ENCODE data around the gene MRPS25. TPM values are rescaled to one million over a fixed set of nuclear protein-coding genes. Genes with fewer than 3 reads are reported as not detected.

MRPS25 gene
- polyA plus RNA-seq, 1 experiment: 17.0 TPM

GRCh38 chr3:15053541-15053940 lies 11.6 kb downstream of the MRPS25 start:
- DNase-seq (ENCODE audit: low read depth): no peak
- Histone ChIP-seq H3K27me3 (ENCODE audit: control insufficient read depth, insufficient read depth, low read length) (no peaks in the 10 kb centered on the region), H3K36me3 (ENCODE audit: control insufficient read depth, insufficient read depth, low read length) (peaks cover 14% of the 10 kb centered on the region), H3K4me3 (ENCODE audit: low read depth, low read length) (no peak overlapping the region)
- no peak for TF ChIP-seq CTCF (IDR thresholded peaks at IDR 0.05; ENCODE audit: insufficient read depth, low read depth, low read length)
- CTCF ChIA-PET: interaction anchor here (1.8 kb wide), 1 partner anchor 11 kb away, joined by 6 read pairs; the partner anchor contains the start of gene MRPS25
- POLR2A ChIA-PET: no interaction called here

GRCh38 chr3:15052335-15053242 lies 12.5 kb downstream of the MRPS25 start:
- Histone ChIP-seq H3K4me3 (ENCODE audit: low read depth, low read length) (no peak overlapping the region), H3K36me3 (ENCODE audit: control insufficient read depth, insufficient read depth, low read length) (peaks cover 16% of the 10 kb centered on the region), H3K27me3 (ENCODE audit: control insufficient read depth, insufficient read depth, low read length) (no peaks in the 10 kb centered on the region)
- POLR2A ChIA-PET: no interaction called here
- CTCF ChIA-PET: interaction anchor here (0.8 to 1.8 kb wide), 4 partner anchors 10 to 126 kb away, joined by 3 to 6 read pairs (median 4); partner anchors contain the start of gene MRPS25
- DNase-seq (ENCODE audit: low read depth): no peak
- no peak for TF ChIP-seq CTCF (IDR thresholded peaks at IDR 0.05; ENCODE audit: insufficient read depth, low read depth, low read length)

- POLR2A ChIA-PET: no interaction called here
- Histone ChIP-seq H3K4me3 (ENCODE audit: low read depth, low read length) (no peak overlapping the region), H3K36me3 (ENCODE audit: control insufficient read depth, insufficient read depth, low read length) (peaks cover 18% of the 10 kb centered on the region), H3K27me3 (ENCODE audit: control insufficient read depth, insufficient read depth, low read length) (no peaks in the 10 kb centered on the region)
- CTCF ChIA-PET: interaction anchor here (0.8 to 1.3 kb wide), 4 partner anchors 14 to 126 kb away, joined by 3 to 6 read pairs (median 3); partner anchors contain the start of gene MRPS25
- DNase-seq (ENCODE audit: low read depth): no peak
- TF ChIP-seq CTCF (IDR thresholded peaks at IDR 0.05; ENCODE audit: insufficient read depth, low read depth, low read length): peak; percentile 66
These were observed 13.6 kb downstream of the MRPS25 start for GRCh38 chr3:15051531-15051930.

- no peak for TF ChIP-seq CTCF (IDR thresholded peaks at IDR 0.05; ENCODE audit: insufficient read depth, low read depth, low read length)
- no peaks in the 10 kb centered on the region for H3K27me3 ChIP-seq (ENCODE audit: control insufficient read depth, insufficient read depth, low read length)
- POLR2A ChIA-PET: no interaction called here
- peaks cover 21% of the 10 kb centered on the region for H3K36me3 ChIP-seq (ENCODE audit: control insufficient read depth, insufficient read depth, low read length)
- DNase-seq (ENCODE audit: low read depth): no peak
- H3K4me3 ChIP-seq (ENCODE audit: low read depth, low read length): no peak overlapping the region
- CTCF ChIA-PET: interaction anchor here (1.0 to 1.3 kb wide), 3 partner anchors 13 to 125 kb away, joined by 3 to 6 read pairs (median 3); no protein-coding TSS in a partner anchor
These were observed 14.6 kb downstream of the MRPS25 start for GRCh38 chr3:15050405-15051092.

GRCh38 chr3:15049584-15049983 lies 15.5 kb downstream of the MRPS25 start:
- Histone ChIP-seq H3K4me3 (ENCODE audit: low read depth, low read length) (no peak overlapping the region), H3K27me3 (ENCODE audit: control insufficient read depth, insufficient read depth, low read length) (no peaks in the 10 kb centered on the region), H3K36me3 (ENCODE audit: control insufficient read depth, insufficient read depth, low read length) (peaks cover 25% of the 10 kb centered on the region)
- TF ChIP-seq CTCF (IDR thresholded peaks at IDR 0.05; ENCODE audit: insufficient read depth, low read depth, low read length): no peak
- POLR2A ChIA-PET: no interaction called here
- no peak for DNase-seq (ENCODE audit: low read depth)
- CTCF ChIA-PET: interaction anchor here (0.8 kb wide), 1 partner anchor 12 kb away, joined by 3 read pairs; no protein-coding TSS in a partner anchor

Measured in BJ (cell line).